Hematopoietic multipotent progenitor cell (in vitro differentiated cells): Measurements from ENCODE around the gene PRKN. TPM values are rescaled to one million over a fixed set of nuclear protein-coding genes. Genes with fewer than 3 reads are reported as not detected.

Source experiments
- DNase-seq, 3 donors: peaks; one replicate each; pipeline ENCODE4 v3.0.0-alpha.2; 2011 to 2015; ENCODE audit warnings: low read depth in 2 of 3, low spot score in 2 of 3
- total RNA-seq: library from RNA; depleted of rRNA; stranded (reverse); fragments of >200 nt; gene quantifications from one replicate; pipeline ENCODE4 v1.2.3, GENCODE V29; 2012

PRKN gene
- total RNA-seq, 1 donor: 7.0 TPM

- no peak for DNase-seq
Observed at GRCh38 chr6:162711376-162711775, 16.2 kb downstream of the PRKN start.

DNA sequence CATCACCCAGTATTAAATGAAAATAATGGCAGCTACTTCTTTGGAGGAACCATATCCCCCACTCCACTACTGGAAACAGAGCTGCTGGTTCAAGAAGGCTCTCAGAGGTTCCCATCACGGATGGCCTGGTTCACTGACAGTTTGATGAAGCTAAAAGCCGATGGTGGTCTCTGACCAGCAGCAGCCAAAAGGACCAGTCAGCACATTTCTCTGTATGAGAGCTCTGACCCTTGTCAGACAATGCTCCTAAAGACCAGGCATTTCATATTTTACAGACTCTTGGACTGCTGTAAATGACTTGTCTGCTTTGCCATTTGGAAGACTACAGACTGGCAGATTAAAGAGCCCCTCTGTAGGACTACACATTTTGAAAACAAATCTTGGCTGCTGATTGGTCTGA lies 16.6 kb downstream of the PRKN start:
- no peak for DNase-seq

- DNase-seq: no peak
Observed at GRCh38 chr6:162710419-162710818, 17.1 kb downstream of the PRKN start.

DNA sequence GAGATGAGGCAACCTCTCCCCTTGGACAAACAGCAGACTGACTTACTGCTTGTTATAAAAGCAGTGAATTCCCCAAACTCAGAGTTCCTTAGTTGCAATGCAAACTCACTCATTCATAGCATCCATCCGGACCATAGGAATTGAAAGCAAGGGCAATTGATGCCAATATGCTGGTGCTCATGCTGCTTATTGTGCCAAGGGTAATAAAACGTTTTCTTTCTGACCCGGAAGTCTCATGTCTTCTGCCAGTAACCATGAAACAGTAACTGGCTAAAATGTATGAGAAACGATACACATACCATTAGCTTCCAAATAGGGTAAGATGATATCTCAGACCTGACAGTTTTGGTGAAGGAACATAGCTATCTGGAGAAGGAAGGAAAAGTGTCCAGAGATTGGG lies 18.1 kb downstream of the PRKN start:
- DNase-seq: no peak

DNA sequence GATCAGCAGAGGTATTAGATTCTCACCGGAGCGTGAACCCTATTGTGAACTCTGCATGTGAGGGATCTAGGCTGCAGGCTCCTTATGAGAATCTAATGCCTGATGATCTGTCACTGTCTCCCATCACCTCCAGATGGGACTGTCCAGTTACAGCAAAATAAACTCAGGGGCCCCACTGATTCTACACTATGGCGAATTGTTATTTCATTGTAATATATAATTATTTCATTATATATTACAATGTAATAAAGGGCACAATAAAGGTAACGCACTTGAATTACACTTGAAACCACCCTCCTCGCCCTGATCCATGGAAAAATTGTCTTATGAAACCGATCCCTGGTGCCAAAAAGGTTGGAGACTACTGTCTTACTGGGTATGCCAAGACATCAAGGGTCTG lies 18.6 kb downstream of the PRKN start:
- DNase-seq: no peak

DNA sequence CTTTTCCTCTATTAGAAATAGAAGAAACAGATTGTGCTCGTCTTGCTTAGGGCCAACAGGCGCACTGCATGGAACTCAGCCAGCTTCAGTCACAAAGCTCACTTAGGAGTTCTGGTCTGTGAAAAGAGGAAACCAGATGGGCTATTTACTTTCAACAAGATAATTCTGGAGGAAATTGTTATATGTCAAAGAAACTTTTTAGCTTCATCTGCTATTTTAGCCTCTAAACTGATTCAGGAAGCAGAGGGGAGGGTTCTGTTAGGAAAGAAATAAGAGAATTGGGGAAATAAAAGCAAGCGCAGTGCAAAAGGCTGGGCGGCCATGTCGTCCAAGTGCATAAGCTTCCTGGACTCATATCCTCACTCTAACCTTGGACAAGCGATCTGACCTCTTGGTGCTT lies 21.3 kb downstream of the PRKN start:
- peak in 2 of 3 donors; percentile 44 to 81 for DNase-seq

- no peak for DNase-seq
Observed at GRCh38 chr6:162705736-162706135, 21.8 kb downstream of the PRKN start.

- DNase-seq: no peak
Observed at GRCh38 chr6:162704001-162704400, 23.6 kb downstream of the PRKN start.

- no peak for DNase-seq
Observed at GRCh38 chr6:162702446-162702845, 25.1 kb downstream of the PRKN start.

- DNase-seq: no peak
Observed at GRCh38 chr6:162701551-162701950, 26.0 kb downstream of the PRKN start.

DNA sequence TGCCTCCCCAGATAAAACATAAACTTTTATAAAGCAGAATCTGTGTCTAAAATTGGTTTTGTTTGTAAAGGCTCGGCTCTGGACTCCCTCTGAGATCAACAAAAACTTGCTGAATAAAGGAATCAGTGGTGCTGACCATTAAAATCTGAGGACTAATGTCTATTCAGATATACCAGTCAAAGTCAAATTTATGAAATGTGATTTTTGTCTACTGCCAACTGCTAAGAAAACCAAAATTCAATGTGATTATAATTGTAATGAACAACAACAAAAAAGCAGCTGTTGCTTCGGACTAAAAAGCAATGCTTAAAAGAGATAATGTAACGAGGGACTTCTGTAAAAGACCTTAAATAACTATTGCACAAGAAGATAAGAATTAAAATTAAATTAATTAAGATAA lies 26.6 kb downstream of the PRKN start:
- no peak for DNase-seq

GRCh38 chr6:162699961-162700360 lies 27.6 kb downstream of the PRKN start:
- DNase-seq: no peak

GRCh38 chr6:162698440-162698839 lies 29.1 kb downstream of the PRKN start:
- no peak for DNase-seq

- DNase-seq: no peak
Observed at GRCh38 chr6:162697872-162698403, 29.6 kb downstream of the PRKN start.

GRCh38 chr6:162690158-162690557 lies 37.4 kb downstream of the PRKN start:
- no peak for DNase-seq

GRCh38 chr6:162688751-162689345 lies 38.7 kb downstream of the PRKN start:
- no peak for DNase-seq

DNA sequence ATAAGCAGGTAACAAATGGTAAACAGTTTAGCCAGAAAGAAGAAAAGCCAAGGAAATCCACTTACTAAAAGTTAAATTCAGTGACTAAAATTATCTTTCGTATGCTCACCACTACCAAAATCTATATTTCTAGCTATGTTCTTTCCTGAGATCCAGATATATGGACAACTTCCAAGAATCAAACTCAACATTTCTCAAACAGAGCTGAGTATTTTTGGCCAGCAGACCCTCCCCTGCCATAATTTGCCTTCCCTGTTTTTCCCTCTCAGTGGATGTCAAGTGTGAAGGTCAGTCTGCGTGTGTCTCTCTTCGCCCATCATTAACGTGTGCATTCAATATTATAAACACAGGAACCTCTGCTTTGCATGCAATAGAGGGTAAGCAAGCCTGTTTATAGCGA lies 42.0 kb downstream of the PRKN start:
- DNase-seq: no peak

DNA sequence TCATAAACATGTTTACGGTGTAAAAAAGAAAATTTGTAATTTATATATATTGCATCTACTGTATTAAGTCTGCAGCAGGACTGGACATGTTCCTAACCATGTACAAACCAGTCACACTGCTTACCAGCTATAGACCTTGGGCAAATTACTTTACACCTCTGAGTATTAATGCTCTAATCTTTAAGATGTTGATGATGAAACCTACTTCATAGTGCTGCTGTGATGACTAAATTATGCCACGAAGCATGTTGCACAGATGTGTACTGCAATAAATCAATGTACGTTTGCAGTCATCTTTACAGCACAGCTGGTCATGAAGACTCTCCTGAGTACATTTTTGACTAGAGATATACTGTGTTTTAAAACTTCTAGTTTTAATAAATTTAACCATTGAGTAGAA lies 42.6 kb downstream of the PRKN start:
- DNase-seq: no peak

- DNase-seq: no peak
Observed at GRCh38 chr6:162684052-162684451, 43.5 kb downstream of the PRKN start.

DNA sequence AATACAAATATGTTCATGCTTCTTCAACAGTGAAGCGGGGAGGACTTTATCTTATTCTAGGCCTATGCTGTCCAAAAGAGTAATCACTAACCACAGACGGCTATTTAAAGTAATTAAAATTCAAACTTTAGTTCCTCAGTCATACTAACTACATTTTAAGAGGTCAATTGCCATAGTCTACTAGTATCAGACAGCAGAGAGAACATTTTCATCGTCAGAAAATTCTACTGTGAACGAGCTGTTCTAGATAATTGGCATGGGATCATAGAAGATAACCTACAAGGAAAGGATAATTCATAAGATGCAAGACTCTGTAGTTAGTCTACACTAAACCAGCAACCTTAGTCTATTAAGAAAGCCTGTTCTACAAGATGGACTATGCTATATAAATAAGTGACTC lies 44.4 kb downstream of the PRKN start:
- no peak for DNase-seq

DNA sequence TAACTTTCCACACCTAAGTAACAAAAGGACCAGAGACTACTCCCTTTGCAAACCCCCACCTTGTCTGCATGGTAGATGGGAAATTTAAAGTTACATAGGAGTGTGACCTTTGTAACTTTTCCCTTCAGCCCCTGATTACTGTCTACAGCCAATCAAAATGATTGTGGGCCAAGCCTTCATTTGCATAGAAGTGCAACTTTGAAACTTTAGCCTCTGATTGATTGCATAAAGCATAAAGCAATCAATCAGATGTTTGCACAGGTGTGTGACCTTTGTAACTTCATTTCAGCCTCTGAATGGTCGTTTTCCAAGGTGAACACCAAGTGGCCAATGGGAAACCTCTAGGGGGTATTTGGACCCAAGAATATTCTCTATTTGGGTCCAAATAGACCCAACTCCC lies 46.1 kb downstream of the PRKN start:
- DNase-seq: no peak

DNA sequence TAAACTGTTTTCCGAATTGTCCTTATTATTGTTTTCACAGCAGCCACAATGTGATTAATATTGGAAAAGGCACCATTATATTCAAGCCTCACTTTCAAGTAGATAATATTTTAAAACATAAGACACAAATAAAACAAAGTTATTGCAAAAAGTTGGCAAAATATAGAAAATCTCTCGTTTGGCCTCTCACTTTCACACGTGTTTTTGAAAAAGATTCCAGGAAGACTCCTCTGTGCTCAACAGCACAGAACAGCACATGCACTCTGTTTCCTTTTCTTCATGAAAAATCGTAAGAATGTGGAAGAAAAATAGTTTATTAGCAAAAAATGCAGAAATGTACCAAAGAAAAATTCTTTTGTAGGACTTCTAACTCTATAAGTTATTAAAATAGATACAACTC lies 46.7 kb downstream of the PRKN start:
- no peak for DNase-seq

- no peak for DNase-seq
Observed at GRCh38 chr6:162680367-162680766, 47.2 kb downstream of the PRKN start.
